Frontal cortex (tissue), 4 donors: ENCODE measurements around the gene RARA. TPM values are rescaled to one million over a fixed set of nuclear protein-coding genes. Genes with fewer than 3 reads are reported as not detected.
"Not testable (repeated sequence)": the region's sequence is repeated elsewhere in the genome, so short reads cannot be mapped to it uniquely, and the experiment has no call there.

Source experiments
- DNase-seq, 2 donors: peaks; one replicate each; pipeline ENCODE4 v3.0.0; 2012; ENCODE audit warnings: low spot score in 2 of 2
- FAIRE-seq: peaks from 2 replicates; lab custom pipeline; 2012; peaks lifted over from hg19 to GRCh38; lab: Jason Lieb, UNC
- total RNA-seq: library from RNA; depleted of rRNA; stranded (reverse); fragments of >200 nt; gene quantifications from one replicate; pipeline ENCODE4 v1.2.3, GENCODE V29; 2014
- donor health status: control.
- donor health status: control.
- donor health status: control.

Gene RARA
- total RNA-seq, 1 donor from 2014 or later = 4.9 TPM

GRCh38 chr17:40366076-40366860 lies 57.3 kb downstream of the RARA start:
- no peak for FAIRE-seq

GRCh38 chr17:40366861-40367518 lies 58.0 kb downstream of the RARA start:
- FAIRE-seq (no peak), DNase-seq (peak in 1 of 2 donors; percentile 2)

More at GRCh38 chr17:40366076-40366860, 57.3 kb downstream of the RARA start:
- DNase-seq = peak in 1 of 2 donors; percentile 14

DNA sequence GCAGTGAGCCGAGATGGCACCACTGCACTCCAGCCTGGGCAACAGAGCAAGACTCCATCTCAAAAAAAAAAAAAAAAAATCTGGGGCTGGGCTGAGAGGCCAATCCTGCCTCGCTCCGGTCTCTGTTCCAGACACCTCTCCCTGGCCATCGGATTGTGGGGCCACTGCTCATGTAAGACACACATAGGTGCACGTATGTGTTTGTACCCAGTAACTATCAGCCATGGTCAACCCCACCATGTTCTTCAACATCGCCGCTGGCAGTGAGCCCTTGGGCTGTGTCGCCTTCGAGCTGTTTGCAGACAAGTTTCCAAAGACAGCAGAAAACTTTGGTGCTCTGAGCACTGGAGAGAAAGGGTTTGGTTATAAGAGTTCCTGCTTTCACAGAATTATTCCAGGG lies 58.7 kb downstream of the RARA start:
- not testable (repeated sequence) for DNase-seq, FAIRE-seq

GRCh38 chr17:40369923-40370322 lies 60.9 kb downstream of the RARA start:
- FAIRE-seq = no peak
- DNase-seq = no peak

GRCh38 chr17:40371261-40371929 lies 62.4 kb downstream of the RARA start:
- DNase-seq (no peak), FAIRE-seq (no peak)

DNA sequence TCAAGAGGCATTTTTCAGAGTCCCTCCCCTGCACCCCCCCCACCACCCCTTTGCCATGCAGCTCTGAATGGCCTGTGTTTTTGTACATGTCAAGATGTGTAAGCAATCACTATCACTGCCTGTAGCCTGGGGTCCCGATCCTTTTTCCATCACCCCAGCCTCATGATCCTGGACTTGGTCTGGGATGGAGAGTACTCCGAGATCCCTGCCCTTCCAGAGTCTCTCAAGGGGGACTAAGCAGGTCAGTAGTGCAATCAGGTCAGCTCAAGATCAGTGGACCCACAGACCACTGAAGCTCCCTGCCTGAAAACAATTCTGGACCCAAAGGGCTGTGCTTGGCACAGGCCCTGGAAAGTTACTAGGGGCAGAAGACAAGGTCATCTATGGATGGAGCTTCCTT lies 63.1 kb downstream of the RARA start:
- no peak for DNase-seq

GRCh38 chr17:40372644-40373043 lies 63.7 kb downstream of the RARA start:
- not testable (repeated sequence) for FAIRE-seq, DNase-seq

More for the DNA sequence above, 63.1 kb downstream of the RARA start:
- no peak for FAIRE-seq

- FAIRE-seq (no peak), DNase-seq (no peak)
Measured at GRCh38 chr17:40373324-40373723, 64.3 kb downstream of the RARA start.

DNA sequence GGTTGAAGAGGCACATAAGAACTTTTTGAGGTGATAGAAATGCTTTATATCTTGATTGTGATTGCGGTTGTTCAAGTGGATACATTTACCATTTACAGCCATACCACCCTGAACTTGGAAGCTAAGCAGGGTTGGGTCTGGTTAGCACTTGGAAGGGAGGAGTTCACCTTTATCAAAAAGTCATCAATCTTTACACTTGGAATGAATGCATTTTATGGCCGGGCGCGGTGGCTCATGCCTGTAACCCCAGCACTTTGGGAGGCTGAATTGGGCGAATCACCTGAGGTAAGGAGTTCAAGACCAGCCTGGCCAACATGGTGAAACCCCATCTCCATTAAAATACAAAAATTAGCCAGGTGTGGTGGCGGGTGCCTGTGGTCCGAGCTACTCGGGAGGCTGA lies 65.0 kb downstream of the RARA start:
- FAIRE-seq = no peak

GRCh38 chr17:40374821-40375498 lies 66.0 kb downstream of the RARA start:
- FAIRE-seq (no peak), DNase-seq (no peak)

More for the DNA sequence above, 65.0 kb downstream of the RARA start:
- DNase-seq = no peak

GRCh38 chr17:40375786-40376185 lies 66.8 kb downstream of the RARA start:
- FAIRE-seq, DNase-seq: not testable (repeated sequence)

GRCh38 chr17:40376541-40376940 lies 67.6 kb downstream of the RARA start:
- FAIRE-seq, DNase-seq: not testable (repeated sequence)

GRCh38 chr17:40377832-40378231 lies 68.9 kb downstream of the RARA start:
- DNase-seq = no peak
- FAIRE-seq = no peak

- DNase-seq = no peak
- FAIRE-seq = no peak
Measured at GRCh38 chr17:40378966-40379365, 70.0 kb downstream of the RARA start.

GRCh38 chr17:40382251-40382650 lies 73.3 kb downstream of the RARA start:
- DNase-seq (no peak), FAIRE-seq (no peak)

DNA sequence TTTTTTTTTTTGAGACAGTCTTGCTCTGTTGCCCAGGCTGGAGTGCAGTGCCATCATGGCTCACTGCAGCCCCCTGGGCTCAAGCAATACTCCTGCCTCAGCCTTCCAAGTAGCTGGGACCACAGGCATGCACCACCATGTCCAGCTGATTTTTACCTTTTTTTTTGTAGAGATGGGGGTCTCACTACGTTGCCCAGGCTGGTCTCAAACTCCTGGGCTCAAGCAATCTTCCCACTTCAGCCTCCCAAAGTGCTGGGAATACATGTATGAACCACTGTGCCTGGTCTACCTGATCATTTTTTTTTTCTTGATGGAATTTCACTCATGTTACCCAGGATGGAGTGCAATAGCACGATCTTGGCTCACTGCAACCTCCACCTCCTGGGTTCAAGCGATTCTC lies 77.6 kb downstream of the RARA start:
- not testable (repeated sequence) for FAIRE-seq, DNase-seq

DNA sequence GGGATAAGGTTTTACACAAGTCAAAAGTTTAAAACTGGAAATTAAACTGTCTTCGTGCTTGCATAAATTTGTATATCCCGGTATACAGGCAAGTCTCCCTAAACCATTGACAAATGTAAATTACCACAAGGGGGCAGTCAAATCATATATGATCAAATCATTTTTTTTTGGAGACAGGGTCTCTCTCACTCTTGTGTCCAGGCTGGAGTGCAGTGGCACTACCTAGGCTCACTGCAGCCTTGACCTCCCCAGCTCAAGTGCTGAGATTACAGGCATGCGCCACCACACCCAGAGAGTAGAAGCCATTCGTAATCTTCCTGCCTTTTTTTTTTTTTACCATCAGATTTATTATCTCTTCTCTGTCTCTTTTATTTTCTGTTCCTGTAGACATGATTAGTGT lies 90.2 kb downstream of the RARA start:
- DNase-seq = peak in 1 of 2 donors; percentile 27
- FAIRE-seq = no peak

GRCh38 chr17:40402668-40403067 lies 93.7 kb downstream of the RARA start:
- no peak for DNase-seq
- FAIRE-seq = no peak

DNA sequence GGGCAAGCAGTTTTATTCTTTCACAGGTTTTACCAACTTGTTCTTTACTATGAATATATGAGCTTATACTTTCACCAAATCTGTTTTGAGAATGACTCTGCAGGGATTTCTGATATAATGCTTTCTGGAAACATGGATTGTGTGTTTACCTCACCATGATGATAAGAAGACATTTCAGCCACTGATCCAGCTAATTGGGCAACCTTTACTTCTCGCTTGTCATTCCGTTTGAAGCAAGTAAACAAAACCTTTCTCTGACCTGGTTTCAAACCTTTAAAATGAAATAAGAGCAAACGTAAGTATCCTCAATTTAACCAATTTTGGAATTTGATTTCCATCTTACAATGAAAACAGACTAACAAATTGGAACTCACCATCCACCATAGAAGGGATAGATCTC lies 95.0 kb downstream of the RARA start:
- DNase-seq (no peak), FAIRE-seq (no peak)
